ENCODE data around the gene PGGHG. TPM values are rescaled to one million over a fixed set of nuclear protein-coding genes. Genes with fewer than 3 reads are reported as not detected.

Gene PGGHG
- total RNA-seq, 2 experiments from 2014 or later = 670 to 671 TPM

GRCh38 chr11:296171-297050, 7.5 kb downstream of the PGGHG start:
- peaks cover 13% of the 10 kb centered on the region for H3K36me3 ChIP-seq (ENCODE audit: insufficient read depth, low read length)
- Mint-ChIP-seq H3K36me3 (ENCODE audit: low read depth) (peaks cover 7% of the 10 kb centered on the region), H3K27me3 (no peaks in the 10 kb centered on the region), H3K27ac (peak overlapping the region; percentile 77), H3K4me1 (ENCODE audit: low read depth) (peaks cover 11% of the 10 kb centered on the region), H3K4me3 (no peak overlapping the region), H3K9me3 (no peaks in the 10 kb centered on the region)
- no peaks in the 10 kb centered on the region for H3K27me3 ChIP-seq (ENCODE audit: control insufficient read depth in 1 of 2, insufficient read depth in 2 of 2, low read length in 2 of 2)
- ATAC-seq (ENCODE audit: poor library complexity) (no peak), DNase-seq (peak in 2 of 14 experiments; percentile 4 to 32)
- H3K4me3 ChIP-seq (ENCODE audit: low read length) = no peak overlapping the region
- no peak overlapping the region for H3K27ac ChIP-seq (ENCODE audit: low read depth in 1 of 2, low read length in 2 of 2)
- peaks cover 37% of the 10 kb centered on the region for H3K4me1 ChIP-seq (ENCODE audit: insufficient read depth, low read length)
- intact Hi-C loops (cut with DNase I, micrococcal nuclease) = no loop called here
- no peaks in the 10 kb centered on the region for H3K9me3 ChIP-seq (ENCODE audit: control insufficient read depth in 1 of 2, insufficient read depth in 1 of 2, low read length in 2 of 2)
- no peak for TF ChIP-seq CTCF (IDR thresholded peaks at IDR 0.05)
- POLR2A ChIA-PET = no interaction called here
- CTCF ChIA-PET = no interaction called here

- Histone ChIP-seq H3K9me3 (ENCODE audit: control insufficient read depth in 1 of 2, insufficient read depth in 1 of 2, low read length in 2 of 2) (no peaks in the 10 kb centered on the region), H3K4me1 (ENCODE audit: insufficient read depth, low read length) (peaks cover 37% of the 10 kb centered on the region), H3K36me3 (ENCODE audit: insufficient read depth, low read length) (peaks cover 13% of the 10 kb centered on the region), H3K27me3 (ENCODE audit: control insufficient read depth in 1 of 2, insufficient read depth in 2 of 2, low read length in 2 of 2) (no peaks in the 10 kb centered on the region), H3K4me3 (ENCODE audit: low read length) (no peak overlapping the region), H3K27ac (ENCODE audit: low read depth in 1 of 2, low read length in 2 of 2) (no peak overlapping the region)
- peaks cover 10% of the 10 kb centered on the region for H3K4me1 Mint-ChIP-seq (ENCODE audit: low read depth)
- DNase-seq (peak in 1 of 14 experiments; percentile 33), ATAC-seq (ENCODE audit: poor library complexity) (peak; percentile 37)
- H3K9me3 Mint-ChIP-seq = no peaks in the 10 kb centered on the region
- peak overlapping the region; percentile 38 for H3K4me3 Mint-ChIP-seq
- TF ChIP-seq CTCF (IDR thresholded peaks at IDR 0.05) = no peak
- no peaks in the 10 kb centered on the region for H3K27me3 Mint-ChIP-seq
- H3K36me3 Mint-ChIP-seq (ENCODE audit: low read depth) = peaks cover 4% of the 10 kb centered on the region
- ChIA-PET CTCF (no interaction called here), POLR2A (interaction anchor here (1.5 kb wide), 1 partner anchor 28 kb away, joined by 3 read pairs; no protein-coding TSS in a partner anchor)
- peak overlapping the region; percentile 77 for H3K27ac Mint-ChIP-seq
- intact Hi-C loops (cut with DNase I, micrococcal nuclease) = no loop called here
These were observed 8.2 kb downstream of the PGGHG start for GRCh38 chr11:297051-297585.

- no peak overlapping the region for H3K27ac ChIP-seq (ENCODE audit: low read depth in 1 of 2, low read length in 2 of 2)
- ChIA-PET POLR2A (interaction anchor here (1.5 to 1.6 kb wide), 3 partner anchors 17 to 29 kb away, joined by 3 to 6 read pairs (median 5); partner anchors contain the start of gene NLRP6), CTCF (no interaction called here)
- Mint-ChIP-seq H3K36me3 (ENCODE audit: low read depth) (peaks cover 4% of the 10 kb centered on the region), H3K27me3 (no peaks in the 10 kb centered on the region), H3K9me3 (no peaks in the 10 kb centered on the region), H3K27ac (peak overlapping the region; percentile 77), H3K4me3 (no peak overlapping the region), H3K4me1 (ENCODE audit: low read depth) (peaks cover 10% of the 10 kb centered on the region)
- no peak overlapping the region for H3K4me3 ChIP-seq (ENCODE audit: low read length)
- ATAC-seq (ENCODE audit: poor library complexity) (peak; percentile 52), DNase-seq (peak in 6 of 14 experiments; percentile 14 to 81 (median 44))
- H3K27me3 ChIP-seq (ENCODE audit: control insufficient read depth in 1 of 2, insufficient read depth in 2 of 2, low read length in 2 of 2) = no peaks in the 10 kb centered on the region
- peaks cover 9% of the 10 kb centered on the region for H3K36me3 ChIP-seq (ENCODE audit: insufficient read depth, low read length)
- intact Hi-C loops (cut with DNase I, micrococcal nuclease) = no loop called here
- no peak for TF ChIP-seq CTCF (IDR thresholded peaks at IDR 0.05)
- no peaks in the 10 kb centered on the region for H3K9me3 ChIP-seq (ENCODE audit: control insufficient read depth in 1 of 2, insufficient read depth in 1 of 2, low read length in 2 of 2)
- H3K4me1 ChIP-seq (ENCODE audit: insufficient read depth, low read length) = peaks cover 37% of the 10 kb centered on the region
These were observed 8.9 kb downstream of the PGGHG start for GRCh38 chr11:297586-298405.
